Measurements from ENCODE around the gene LRFN3. TPM values are rescaled to one million over a fixed set of nuclear protein-coding genes. Genes with fewer than 3 reads are reported as not detected.

Gene LRFN3
- total RNA-seq, 4 donors from 2014 or later, result 6.7 to 18.5 (median 9.1) TPM

- no peak overlapping the region for H3K4me3 ChIP-seq
- H3K27me3 ChIP-seq, result peaks cover 78% of the 10 kb centered on the region
- H3K27ac ChIP-seq, result no peak overlapping the region
- TF ChIP-seq POLR2AphosphoS5 (IDR thresholded peaks at IDR 0.05) (no peak), POLR2A (IDR thresholded peaks at IDR 0.05) (no peak), EP300 (IDR thresholded peaks at IDR 0.05) (no peak)
- TF ChIP-seq, protein P1, sequence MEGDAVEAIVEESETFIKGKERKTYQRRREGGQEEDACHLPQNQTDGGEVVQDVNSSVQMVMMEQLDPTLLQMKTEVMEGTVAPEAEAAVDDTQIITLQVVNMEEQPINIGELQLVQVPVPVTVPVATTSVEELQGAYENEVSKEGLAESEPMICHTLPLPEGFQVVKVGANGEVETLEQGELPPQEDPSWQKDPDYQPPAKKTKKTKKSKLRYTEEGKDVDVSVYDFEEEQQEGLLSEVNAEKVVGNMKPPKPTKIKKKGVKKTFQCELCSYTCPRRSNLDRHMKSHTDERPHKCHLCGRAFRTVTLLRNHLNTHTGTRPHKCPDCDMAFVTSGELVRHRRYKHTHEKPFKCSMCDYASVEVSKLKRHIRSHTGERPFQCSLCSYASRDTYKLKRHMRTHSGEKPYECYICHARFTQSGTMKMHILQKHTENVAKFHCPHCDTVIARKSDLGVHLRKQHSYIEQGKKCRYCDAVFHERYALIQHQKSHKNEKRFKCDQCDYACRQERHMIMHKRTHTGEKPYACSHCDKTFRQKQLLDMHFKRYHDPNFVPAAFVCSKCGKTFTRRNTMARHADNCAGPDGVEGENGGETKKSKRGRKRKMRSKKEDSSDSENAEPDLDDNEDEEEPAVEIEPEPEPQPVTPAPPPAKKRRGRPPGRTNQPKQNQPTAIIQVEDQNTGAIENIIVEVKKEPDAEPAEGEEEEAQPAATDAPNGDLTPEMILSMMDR (IDR thresholded peaks at IDR 0.05), result no peak
- no peaks in the 10 kb centered on the region for H3K9me3 ChIP-seq
- 53 to 72% methylated on average over 3 to 4 of the region's 20 CpGs for WGBS, 2 donors (ENCODE audit: low coverage in 1 of 2)
- ATAC-seq, result no peak
- peaks cover 0 to 14% (median 3%) of the 10 kb centered on the region in 3 donors for H3K4me1 ChIP-seq
- no peaks in the 10 kb centered on the region for H3K36me3 ChIP-seq
Measured at GRCh38 chr19:35959968-35960320, 23.8 kb downstream of the LRFN3 start.

DNA sequence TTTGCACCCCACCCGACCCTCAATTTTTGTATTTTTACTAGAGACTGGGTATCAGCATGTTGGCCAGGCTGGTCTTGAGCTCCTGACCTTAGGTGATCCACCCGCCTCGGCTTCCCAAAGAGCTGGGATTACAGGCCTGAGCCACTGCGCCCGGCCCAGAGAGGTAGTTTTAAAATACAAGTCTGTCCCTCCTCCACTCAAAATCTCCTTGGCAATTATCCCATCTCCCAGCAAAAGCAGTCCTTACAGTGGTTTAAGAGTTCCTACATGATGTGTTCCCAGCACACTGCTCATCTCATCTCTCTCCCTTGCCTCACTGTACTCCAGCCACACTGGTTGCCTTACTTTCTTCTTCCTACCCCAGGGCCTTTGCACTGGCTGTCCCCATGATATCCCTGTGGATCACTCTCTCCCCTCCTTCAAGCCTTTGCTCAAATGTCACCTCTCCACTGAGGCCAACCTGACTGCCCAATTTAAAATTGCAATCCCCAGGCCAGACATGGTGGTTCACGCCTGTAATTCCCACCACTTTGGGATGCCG, 24.3 kb downstream of the LRFN3 start:
- no peaks in the 10 kb centered on the region for H3K36me3 ChIP-seq
- H3K27ac ChIP-seq, result no peak overlapping the region
- peaks cover 0 to 14% (median 3%) of the 10 kb centered on the region in 3 donors for H3K4me1 ChIP-seq
- H3K9me3 ChIP-seq, result no peaks in the 10 kb centered on the region
- TF ChIP-seq, protein P1 (IDR thresholded peaks at IDR 0.05), result no peak
- TF ChIP-seq POLR2AphosphoS5 (IDR thresholded peaks at IDR 0.05), result no peak
- no peak for TF ChIP-seq EP300 (IDR thresholded peaks at IDR 0.05)
- TF ChIP-seq POLR2A (IDR thresholded peaks at IDR 0.05), result no peak
- peaks cover 73% of the 10 kb centered on the region for H3K27me3 ChIP-seq
- no peak overlapping the region for H3K4me3 ChIP-seq
- WGBS, 2 donors (ENCODE audit: low coverage in 1 of 2), result 57% methylated on average over 3 of the region's 7 CpGs; no CpG with 5 or more reads in 1 of the 2 donors
- no peak for ATAC-seq

DNA sequence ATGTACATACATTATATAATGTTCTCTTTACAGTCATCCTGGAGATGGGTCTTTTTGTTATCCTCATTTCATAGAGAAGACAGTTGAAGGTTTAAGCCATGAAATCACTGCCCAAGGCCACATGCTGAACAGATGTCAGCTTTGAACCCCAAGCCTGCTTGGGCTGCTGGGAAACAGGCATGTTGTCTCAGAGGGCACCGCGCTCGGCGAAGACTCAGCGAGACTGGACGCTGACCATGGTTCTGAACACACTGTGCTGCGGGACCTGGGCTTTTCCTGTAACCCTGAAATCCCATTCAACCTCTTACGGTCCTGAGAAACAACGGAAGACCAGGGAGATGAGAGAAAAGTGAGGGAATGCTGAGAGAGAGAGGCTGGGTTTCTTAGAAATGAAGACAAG, 27.3 kb downstream of the LRFN3 start:
- H3K9me3 ChIP-seq, result no peaks in the 10 kb centered on the region
- H3K27me3 ChIP-seq, result peaks cover 57% of the 10 kb centered on the region
- no peak overlapping the region for H3K4me3 ChIP-seq
- no peaks in the 10 kb centered on the region for H3K36me3 ChIP-seq
- H3K4me1 ChIP-seq, result peaks cover 0 to 14% (median 3%) of the 10 kb centered on the region in 3 donors
- no peak for ATAC-seq
- TF ChIP-seq POLR2A (IDR thresholded peaks at IDR 0.05), result no peak
- no peak for TF ChIP-seq POLR2AphosphoS5 (IDR thresholded peaks at IDR 0.05)
- TF ChIP-seq, protein P1 (IDR thresholded peaks at IDR 0.05), result no peak
- no peak for TF ChIP-seq EP300 (IDR thresholded peaks at IDR 0.05)
- 3 to 5% methylated on average over 9 of the region's 9 CpGs for WGBS, 2 donors (ENCODE audit: low coverage in 1 of 2)
- no peak overlapping the region for H3K27ac ChIP-seq

DNA sequence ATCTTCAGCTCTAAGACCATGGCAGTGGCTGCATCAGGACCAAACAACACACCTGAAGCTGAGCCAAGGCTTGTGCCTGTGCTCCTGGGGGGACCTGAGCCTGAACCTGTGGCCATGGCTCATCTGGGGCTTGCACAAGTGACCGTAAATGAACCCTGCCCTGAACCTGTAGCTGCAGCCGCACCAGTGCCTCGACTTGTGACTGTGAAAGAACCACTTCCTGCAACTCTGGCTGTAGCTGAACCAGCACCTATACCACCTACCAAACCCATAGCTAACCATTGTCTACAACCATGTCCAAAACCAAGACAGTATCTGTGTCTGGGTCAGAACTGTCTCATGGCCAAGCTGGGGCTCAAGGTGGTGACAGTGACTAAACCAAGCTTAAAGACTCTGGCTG, 30.6 kb downstream of the LRFN3 start:
- no peak for ATAC-seq
- Histone ChIP-seq H3K27ac (no peak overlapping the region), H3K4me1 (no peaks in the 10 kb centered on the region), H3K36me3 (no peaks in the 10 kb centered on the region), H3K27me3 (peaks cover 24% of the 10 kb centered on the region), H3K9me3 (no peaks in the 10 kb centered on the region), H3K4me3 (no peak overlapping the region)
- TF ChIP-seq POLR2A (IDR thresholded peaks at IDR 0.05) (no peak), POLR2AphosphoS5 (IDR thresholded peaks at IDR 0.05) (no peak), EP300 (IDR thresholded peaks at IDR 0.05) (no peak)
- TF ChIP-seq, protein P1 (IDR thresholded peaks at IDR 0.05), result no peak
- 81 to 100% methylated on average over 2 to 3 of the region's 3 CpGs for WGBS, 2 donors (ENCODE audit: low coverage in 1 of 2)

GRCh38 chr19:35973487-35973886, 37.3 kb downstream of the LRFN3 start:
- Histone ChIP-seq H3K4me1 (no peaks in the 10 kb centered on the region), H3K36me3 (no peaks in the 10 kb centered on the region), H3K27me3 (peaks cover 51% of the 10 kb centered on the region), H3K9me3 (no peaks in the 10 kb centered on the region), H3K27ac (no peak overlapping the region), H3K4me3 (no peak overlapping the region)
- ATAC-seq, result no peak
- 40% methylated on average over 1 of the region's 8 CpGs; no CpG with 5 or more reads in 1 of the 2 donors for WGBS, 2 donors (ENCODE audit: low coverage in 1 of 2)
- TF ChIP-seq POLR2A (IDR thresholded peaks at IDR 0.05), result no peak
- TF ChIP-seq, protein P1 (IDR thresholded peaks at IDR 0.05), result no peak
- no peak for TF ChIP-seq EP300 (IDR thresholded peaks at IDR 0.05)
- TF ChIP-seq POLR2AphosphoS5 (IDR thresholded peaks at IDR 0.05), result no peak
